Suprapubic skin (tissue), 4 donors: ENCODE results near the gene JAKMIP3.

ENCODE experiments used
- EP300 ChIP-seq: sonication (generic); formaldehyde crosslinking; IDR thresholded peaks from one replicate; pipeline ENCODE4 v1.6.1; 2017; ENCODE audit warnings: antibody characterized with exemption
- POLR2A ChIP-seq, 2 donors: fragments of 450-650 bp; IDR thresholded peaks; one replicate each; pipeline ENCODE4 v1.6.1; 2017; ENCODE audit warnings: antibody characterized with exemption in 2 of 2, mild to moderate bottlenecking in 2 of 2, moderate library complexity in 2 of 2
- POLR2AphosphoS5 ChIP-seq, 3 donors: sonication (generic); formaldehyde crosslinking; IDR thresholded peaks; one replicate each; pipeline ENCODE4 v1.6.1; 2017; ENCODE audit warnings: antibody characterized with exemption in 3 of 3
- TF ChIP-seq, protein P1 (sequence below), 2 donors: fragments of 200-600 bp in 1 of 2; fragments of 450-650 bp in 1 of 2; sonication (generic) in 1 of 2; IDR thresholded peaks; one replicate each; pipeline ENCODE4 v1.5.1; 2016 to 2019; ENCODE audit warnings: antibody characterized with exemption in 2 of 2, mild to moderate bottlenecking in 1 of 2, moderate library complexity in 1 of 2

- no peak for TF ChIP-seq POLR2A (IDR thresholded peaks at IDR 0.05)
- no peak for TF ChIP-seq POLR2AphosphoS5 (IDR thresholded peaks at IDR 0.05)
- TF ChIP-seq, protein P1, sequence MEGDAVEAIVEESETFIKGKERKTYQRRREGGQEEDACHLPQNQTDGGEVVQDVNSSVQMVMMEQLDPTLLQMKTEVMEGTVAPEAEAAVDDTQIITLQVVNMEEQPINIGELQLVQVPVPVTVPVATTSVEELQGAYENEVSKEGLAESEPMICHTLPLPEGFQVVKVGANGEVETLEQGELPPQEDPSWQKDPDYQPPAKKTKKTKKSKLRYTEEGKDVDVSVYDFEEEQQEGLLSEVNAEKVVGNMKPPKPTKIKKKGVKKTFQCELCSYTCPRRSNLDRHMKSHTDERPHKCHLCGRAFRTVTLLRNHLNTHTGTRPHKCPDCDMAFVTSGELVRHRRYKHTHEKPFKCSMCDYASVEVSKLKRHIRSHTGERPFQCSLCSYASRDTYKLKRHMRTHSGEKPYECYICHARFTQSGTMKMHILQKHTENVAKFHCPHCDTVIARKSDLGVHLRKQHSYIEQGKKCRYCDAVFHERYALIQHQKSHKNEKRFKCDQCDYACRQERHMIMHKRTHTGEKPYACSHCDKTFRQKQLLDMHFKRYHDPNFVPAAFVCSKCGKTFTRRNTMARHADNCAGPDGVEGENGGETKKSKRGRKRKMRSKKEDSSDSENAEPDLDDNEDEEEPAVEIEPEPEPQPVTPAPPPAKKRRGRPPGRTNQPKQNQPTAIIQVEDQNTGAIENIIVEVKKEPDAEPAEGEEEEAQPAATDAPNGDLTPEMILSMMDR (IDR thresholded peaks at IDR 0.05) = no peak
- no peak for TF ChIP-seq EP300
These were observed 6.7 kb upstream of the JAKMIP3 start for GRCh38 chr10:132058793-132059759.
